ENCODE measurements around the gene BMS1.

GRCh38 chr10:42767906-42768305 lies 14.7 kb upstream of the BMS1 start:
- TF ChIP-seq EZH2phosphoT487 (conservative IDR thresholded peaks at IDR 0.05; ENCODE audit: low read length) (no peak), CTCF (IDR thresholded peaks at IDR 0.05; ENCODE audit: insufficient read depth, low read length, poor library complexity, severe bottlenecking) (no peak)

Measured in SU-DHL-6 (cell line).